GM12892 (cell line): ENCODE results near the gene GPATCH1.

ENCODE experiments used
- POLR2A ChIP-seq: IDR thresholded peaks from 2 replicates; pipeline ENCODE4 v1.6.1; 2011; ENCODE audit warnings: low read depth, low read length, control low read depth
- POLR2AphosphoS5 ChIP-seq: IDR thresholded peaks from 2 replicates; pipeline ENCODE4 v1.6.1; 2011; ENCODE audit warnings: low read depth, low read length, control low read depth

DNA sequence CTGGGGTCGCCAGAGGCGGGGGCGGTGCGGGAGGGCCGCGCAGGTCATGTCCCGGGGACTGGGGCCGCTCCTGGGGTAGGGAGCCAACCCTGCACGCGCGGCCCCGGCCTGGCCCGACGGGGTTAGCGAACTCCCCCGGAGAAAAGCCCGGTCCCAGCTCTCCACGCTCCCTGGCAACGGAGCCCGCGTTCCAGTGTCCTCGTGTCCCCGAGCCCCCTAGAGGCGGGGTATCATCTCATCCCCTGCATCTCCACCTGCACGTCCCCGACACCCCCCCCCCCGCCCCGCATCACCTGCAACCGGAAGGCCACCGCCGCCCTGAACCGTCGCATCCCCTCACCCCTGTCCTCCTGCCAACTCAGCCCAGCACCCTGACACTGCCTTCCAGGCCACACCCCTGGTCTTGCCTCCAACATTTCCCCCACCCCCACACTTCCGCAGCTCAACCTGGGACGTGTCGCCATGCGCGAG is 53.6 kb downstream of the GPATCH1 start:
- no peak for TF ChIP-seq POLR2A
- TF ChIP-seq POLR2AphosphoS5 = no peak
